Testis (tissue), 2 donors: ENCODE results near the gene C11orf24.

Experiments
- CTCF ChIP-seq, 3 experiments: fragments of 450-650 bp in 2 of 3; fragments of 200-600 bp in 1 of 3; sonication (generic) in 1 of 3; IDR thresholded peaks; one replicate each; pipeline ENCODE4 v1.5.1; 2016 to 2019; ENCODE audit warnings: antibody characterized with exemption in 3 of 3, mild to moderate bottlenecking in 2 of 3, moderate library complexity in 1 of 3
- POLR2A ChIP-seq: fragments of 450-650 bp; IDR thresholded peaks from one replicate; pipeline ENCODE4 v1.6.1; 2017; ENCODE audit warnings: antibody characterized with exemption, mild to moderate bottlenecking, moderate library complexity

- TF ChIP-seq CTCF (IDR thresholded peaks at IDR 0.05) (no peak), POLR2A (no peak)
These were observed 32.4 kb upstream of the C11orf24 start for GRCh38 chr11:68303982-68304780.
